Mammary epithelial cell (primary cell): ENCODE results near the gene MDC1.

Experiments used
- CTCF ChIP-seq, 2 donors: IDR thresholded peaks in 1 of 2; conservative IDR thresholded peaks in 1 of 2; 2 replicates each; pipeline ENCODE4 v1.5.1; 2011 to 2012; ENCODE audit warnings: inconsistent platforms in 2 of 2, low read length in 2 of 2, mild to moderate bottlenecking in 2 of 2, control low read depth in 1 of 2, low read depth in 1 of 2; ENCODE audit not compliant: insufficient read depth in 1 of 2; ENCODE audit errors: extremely low read depth in 1 of 2
- EZH2 ChIP-seq: IDR thresholded peaks from 2 replicates; pipeline ENCODE4 v1.6.1; 2012; ENCODE audit warnings: low read length, inconsistent platforms, borderline replicate concordance

- TF ChIP-seq CTCF (conservative IDR thresholded peaks at IDR 0.05 in 1 of 2, IDR thresholded peaks at IDR 0.05 in 1 of 2; ENCODE audit: extremely low read depth in 1 of 2, insufficient read depth in 1 of 2, low read depth in 1 of 2, low read length in 2 of 2) (no peak), EZH2 (no peak)
Observed at GRCh38 chr6:30709101-30709868, 7.8 kb downstream of the MDC1 start.
